Lower leg skin (tissue), 4 donors: ENCODE data around the gene SLC12A2. TPM values are rescaled to one million over a fixed set of nuclear protein-coding genes. Genes with fewer than 3 reads are reported as not detected.

ENCODE experiments used
- DNase-seq, 2 donors: peaks; one replicate each; pipeline ENCODE4 v3.0.0-alpha.2; 2019; ENCODE audit warnings: low spot score in 2 of 2
- H3K4me3 ChIP-seq: fragments of 200-600 bp; sonication (generic); 2 replicates; pipeline ENCODE4 v1.5.1; 2017; ENCODE audit warnings: mild to moderate bottlenecking, low read depth; ENCODE audit not compliant: poor library complexity, severe bottlenecking
- POLR2A ChIP-seq, 2 donors: fragments of 450-650 bp; IDR thresholded peaks; one replicate each; pipeline ENCODE4 v1.6.1; 2016 to 2017; ENCODE audit warnings: antibody characterized with exemption in 2 of 2, mild to moderate bottlenecking in 1 of 2, moderate library complexity in 1 of 2
- WGBS, 2 donors: methylation state at CpG; one replicate each; pipeline ENCODE4 v1.1.5; 2018; 5-methylcytosine and 5-hydroxymethylcytosine counted together
- intact Hi-C: fragments of 100-400 bp; cut with DNase I; formaldehyde crosslinking; loops from one replicate; pipeline ENCODE4 v1.15.0; 2023; ENCODE audit warnings: low total_unique reads
- total RNA-seq, 4 donors: library from RNA; depleted of rRNA; stranded (reverse); fragments of >200 nt; gene quantifications; one replicate each; pipeline ENCODE4 v1.1.0, GENCODE V29; 2016
- TF ChIP-seq, protein P1 (sequence below), 3 donors: fragments of 450-650 bp; IDR thresholded peaks; one replicate each; pipeline ENCODE4 v1.5.1; 2016; ENCODE audit warnings: antibody characterized with exemption in 3 of 3, mild to moderate bottlenecking in 3 of 3, moderate library complexity in 2 of 3

The SLC12A2 gene
- total RNA-seq, 4 donors from 2014 or later: 61.2 to 267 (median 172) TPM

GRCh38 chr5:128155776-128156175 lies 72.2 kb downstream of the SLC12A2 start:
- intact Hi-C loops: no loop called here
- H3K4me3 ChIP-seq: no peak overlapping the region
- DNase-seq: no peak
- TF ChIP-seq, protein P1, sequence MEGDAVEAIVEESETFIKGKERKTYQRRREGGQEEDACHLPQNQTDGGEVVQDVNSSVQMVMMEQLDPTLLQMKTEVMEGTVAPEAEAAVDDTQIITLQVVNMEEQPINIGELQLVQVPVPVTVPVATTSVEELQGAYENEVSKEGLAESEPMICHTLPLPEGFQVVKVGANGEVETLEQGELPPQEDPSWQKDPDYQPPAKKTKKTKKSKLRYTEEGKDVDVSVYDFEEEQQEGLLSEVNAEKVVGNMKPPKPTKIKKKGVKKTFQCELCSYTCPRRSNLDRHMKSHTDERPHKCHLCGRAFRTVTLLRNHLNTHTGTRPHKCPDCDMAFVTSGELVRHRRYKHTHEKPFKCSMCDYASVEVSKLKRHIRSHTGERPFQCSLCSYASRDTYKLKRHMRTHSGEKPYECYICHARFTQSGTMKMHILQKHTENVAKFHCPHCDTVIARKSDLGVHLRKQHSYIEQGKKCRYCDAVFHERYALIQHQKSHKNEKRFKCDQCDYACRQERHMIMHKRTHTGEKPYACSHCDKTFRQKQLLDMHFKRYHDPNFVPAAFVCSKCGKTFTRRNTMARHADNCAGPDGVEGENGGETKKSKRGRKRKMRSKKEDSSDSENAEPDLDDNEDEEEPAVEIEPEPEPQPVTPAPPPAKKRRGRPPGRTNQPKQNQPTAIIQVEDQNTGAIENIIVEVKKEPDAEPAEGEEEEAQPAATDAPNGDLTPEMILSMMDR (IDR thresholded peaks at IDR 0.05): no peak

DNA sequence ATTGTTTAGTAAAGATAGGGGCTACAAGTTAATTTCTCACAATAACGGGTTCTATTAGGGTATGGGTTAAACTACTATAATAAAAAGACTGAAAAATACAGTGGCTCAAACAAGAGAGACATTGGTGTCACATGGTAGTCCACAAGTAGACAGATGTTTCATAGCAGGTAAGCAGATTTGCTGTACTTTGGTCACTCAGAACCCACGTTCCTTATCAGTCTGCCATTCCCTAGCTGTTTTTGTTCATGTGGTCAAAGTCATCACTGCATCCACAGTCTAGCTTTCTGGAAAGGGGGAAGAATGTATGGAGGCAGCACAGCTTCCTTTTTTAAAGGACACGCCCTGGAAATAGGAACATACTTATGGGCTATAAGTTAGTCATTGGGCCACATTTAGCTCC lies 73.0 kb downstream of the SLC12A2 start:
- TF ChIP-seq, protein P1 (IDR thresholded peaks at IDR 0.05): no peak
- no peak for TF ChIP-seq POLR2A (IDR thresholded peaks at IDR 0.05)
- no peak overlapping the region for H3K4me3 ChIP-seq
- intact Hi-C loops: no loop called here
- WGBS, 2 donors: 83 to 86% methylated on average over 3 of the region's 3 CpGs
- DNase-seq: no peak

GRCh38 chr5:128158342-128158741 lies 74.8 kb downstream of the SLC12A2 start:
- intact Hi-C loops: no loop called here
- TF ChIP-seq, protein P1 (IDR thresholded peaks at IDR 0.05): no peak
- no peak for TF ChIP-seq POLR2A (IDR thresholded peaks at IDR 0.05)
- H3K4me3 ChIP-seq: no peak overlapping the region
- WGBS, 2 donors: 95 to 97% methylated on average over 3 of the region's 3 CpGs
- no peak for DNase-seq

DNA sequence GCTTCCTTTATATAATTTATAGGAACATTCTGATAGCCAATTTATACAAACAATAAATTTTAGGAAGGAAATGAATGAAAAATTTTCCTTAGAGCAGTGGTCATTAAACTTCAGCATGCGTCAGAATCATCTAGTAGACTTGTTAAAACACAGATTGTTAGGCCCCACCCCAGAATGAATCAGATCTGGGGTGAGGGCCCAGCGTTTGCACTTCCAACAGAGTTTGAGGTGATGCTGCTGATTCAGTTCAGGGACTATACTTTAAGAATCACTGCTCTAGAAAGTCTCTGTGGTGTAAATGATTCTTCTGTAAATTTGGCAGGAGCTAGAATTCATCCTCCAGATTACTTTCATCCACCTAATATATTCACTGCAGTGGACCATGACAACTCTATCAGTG lies 80.4 kb downstream of the SLC12A2 start:
- intact Hi-C loops: no loop called here
- DNase-seq: no peak
- no peak for TF ChIP-seq POLR2A (IDR thresholded peaks at IDR 0.05)
- TF ChIP-seq, protein P1 (IDR thresholded peaks at IDR 0.05): no peak
- WGBS, 2 donors: 28 to 41% methylated on average over 2 of the region's 2 CpGs
- H3K4me3 ChIP-seq: no peak overlapping the region

DNA sequence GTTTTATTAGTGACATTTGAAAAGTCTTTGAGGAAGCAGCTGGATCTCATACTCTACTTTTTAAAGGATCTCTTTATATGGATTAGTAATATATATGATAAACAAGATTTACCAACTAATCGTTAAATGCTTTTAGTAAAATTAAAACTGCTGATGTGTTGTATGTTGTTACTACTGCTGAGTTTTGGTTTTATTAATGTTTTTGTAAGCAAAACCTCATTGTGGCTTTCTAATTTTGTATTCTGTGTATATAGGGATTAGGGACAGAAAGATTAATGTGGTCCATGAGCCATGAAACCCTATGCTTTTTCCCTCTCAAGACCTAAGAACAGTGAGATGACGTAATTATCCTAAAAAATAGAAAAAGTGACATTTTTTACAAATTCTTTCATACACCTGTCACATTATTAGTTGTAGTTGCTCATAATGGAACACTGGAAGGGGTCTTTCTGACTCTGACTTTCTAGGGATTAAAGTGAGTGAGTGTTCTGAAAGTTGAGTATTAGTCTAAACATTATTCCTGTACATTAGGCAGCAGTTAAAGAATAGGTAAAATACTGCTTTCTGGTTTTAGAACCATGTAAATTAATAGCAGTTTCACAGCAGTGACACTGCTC lies 85.9 kb downstream of the SLC12A2 start:
- 84 to 89% methylated on average over 2 of the region's 2 CpGs for WGBS, 2 donors

More for the DNA sequence above, 85.9 kb downstream of the SLC12A2 start:
- no peak for DNase-seq
- H3K4me3 ChIP-seq: no peak overlapping the region
- intact Hi-C loops: no loop called here
- TF ChIP-seq POLR2A (IDR thresholded peaks at IDR 0.05): no peak
- TF ChIP-seq, protein P1 (IDR thresholded peaks at IDR 0.05): no peak
